ENCODE results near the gene CDK6.

The CDK6 gene

DNA sequence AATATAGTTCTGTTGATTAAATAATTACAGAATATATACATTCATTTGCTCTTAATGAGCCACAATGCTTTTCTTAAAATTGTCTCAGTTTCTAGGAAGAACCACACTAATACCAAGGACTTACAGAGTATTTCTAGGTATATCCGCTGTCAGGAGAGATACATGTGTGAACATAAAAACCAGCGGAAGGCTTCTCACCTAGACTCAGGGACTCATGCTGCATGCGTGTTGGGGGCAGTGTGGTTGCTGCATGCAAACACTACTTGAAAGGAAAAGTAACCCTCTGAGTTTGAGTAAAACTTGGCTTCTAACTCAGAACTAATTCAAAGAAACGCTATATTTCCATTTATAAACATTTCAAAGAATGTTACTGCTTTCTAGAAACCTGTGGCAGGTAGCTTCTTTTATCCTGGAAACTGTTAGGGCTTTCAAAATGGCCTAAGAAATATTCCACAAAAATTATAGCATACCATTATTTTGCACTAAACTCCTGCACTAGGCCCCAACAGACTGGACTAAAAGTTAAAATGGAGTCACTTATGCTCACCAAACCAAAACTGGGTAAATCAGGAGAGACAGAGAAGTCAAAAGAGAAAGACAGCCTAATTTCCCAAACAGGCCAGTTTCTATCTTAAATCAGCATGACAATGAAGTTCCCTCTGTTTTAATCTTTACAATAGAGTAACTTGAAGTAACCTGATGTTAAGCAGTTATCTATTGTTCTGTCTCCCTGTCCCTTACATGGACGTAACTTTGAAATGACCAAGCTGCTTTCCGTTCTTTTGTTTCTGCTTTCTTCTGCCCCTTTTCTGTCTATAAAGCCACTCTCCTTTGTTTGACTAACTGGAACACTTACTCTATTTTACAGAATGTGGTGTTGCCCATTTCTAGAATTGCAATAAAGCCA is 151.0 kb downstream of the CDK6 start:
- Histone ChIP-seq H3K4me1 (ENCODE audit: control insufficient read depth, insufficient read depth, low read length) (peaks cover 24% of the 10 kb centered on the region), H3K4me3 (ENCODE audit: low read length) (no peak overlapping the region), H3K27me3 (ENCODE audit: control insufficient read depth, insufficient read depth, low read length) (no peaks in the 10 kb centered on the region), H3K9me3 (ENCODE audit: control insufficient read depth, low read length) (no peaks in the 10 kb centered on the region), H3K9ac (ENCODE audit: low read length) (no peak overlapping the region), H3K36me3 (ENCODE audit: control insufficient read depth, insufficient read depth, low read length) (no peaks in the 10 kb centered on the region)

DNA sequence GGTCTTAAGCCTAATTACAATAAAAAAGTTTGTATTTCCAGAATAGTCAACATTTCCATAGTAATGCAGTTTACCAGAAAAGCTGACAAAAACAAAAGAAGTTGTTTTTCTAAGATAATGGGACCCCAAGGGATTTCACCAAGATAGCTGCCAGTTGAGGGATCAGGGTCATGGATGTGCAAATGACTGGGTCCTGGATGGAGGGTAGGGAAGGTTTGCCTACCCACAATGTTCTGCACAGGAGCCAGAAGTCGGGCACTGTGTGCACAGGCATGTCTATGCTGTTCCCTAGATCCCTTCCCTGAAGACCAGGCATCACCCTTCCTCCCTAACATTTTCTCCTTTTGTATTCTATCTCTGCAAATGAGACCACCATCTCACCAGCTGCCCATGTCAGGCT is 152.1 kb downstream of the CDK6 start:
- H3K36me3 ChIP-seq (ENCODE audit: control insufficient read depth, insufficient read depth, low read length): no peaks in the 10 kb centered on the region
- no peaks in the 10 kb centered on the region for H3K9me3 ChIP-seq (ENCODE audit: control insufficient read depth, low read length)
- H3K27me3 ChIP-seq (ENCODE audit: control insufficient read depth, insufficient read depth, low read length): no peaks in the 10 kb centered on the region
- no peak overlapping the region for H3K9ac ChIP-seq (ENCODE audit: low read length)
- H3K4me3 ChIP-seq (ENCODE audit: low read length): no peak overlapping the region
- H3K4me1 ChIP-seq (ENCODE audit: control insufficient read depth, insufficient read depth, low read length): peaks cover 24% of the 10 kb centered on the region

DNA sequence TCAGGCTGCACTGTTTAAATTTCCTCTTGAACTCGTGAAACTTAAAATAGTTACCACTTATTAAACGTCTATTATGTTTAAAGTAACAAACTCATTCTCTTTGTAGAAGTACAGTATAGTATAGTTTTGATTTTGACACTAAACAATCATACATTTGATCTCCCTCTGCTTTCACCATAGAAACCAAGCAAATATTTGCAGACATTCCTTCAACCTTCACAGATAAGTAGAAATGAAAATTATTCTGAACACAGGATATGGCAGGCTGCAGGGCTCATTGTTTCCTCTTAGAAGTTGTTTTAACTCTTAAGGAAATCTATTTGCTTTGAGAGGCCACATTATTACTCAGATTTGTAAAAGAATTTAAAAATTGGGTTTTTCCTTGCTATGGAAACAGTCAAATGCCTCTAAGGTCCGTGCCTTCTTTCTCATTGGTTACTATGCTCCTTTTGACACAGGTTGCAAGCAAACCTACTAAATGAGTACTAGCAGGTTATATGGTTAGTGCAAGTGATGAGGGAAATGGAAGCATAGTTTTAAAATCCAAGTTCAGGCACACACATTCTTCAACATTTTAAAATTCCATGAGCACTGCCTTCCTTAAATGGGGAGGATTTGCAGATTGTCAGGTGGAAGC is 153.4 kb downstream of the CDK6 start:
- Histone ChIP-seq H3K4me3 (ENCODE audit: low read length) (no peak overlapping the region), H3K27me3 (ENCODE audit: control insufficient read depth, insufficient read depth, low read length) (no peaks in the 10 kb centered on the region), H3K36me3 (ENCODE audit: control insufficient read depth, insufficient read depth, low read length) (no peaks in the 10 kb centered on the region), H3K4me1 (ENCODE audit: control insufficient read depth, insufficient read depth, low read length) (peaks cover 24% of the 10 kb centered on the region), H3K9ac (ENCODE audit: low read length) (no peak overlapping the region), H3K9me3 (ENCODE audit: control insufficient read depth, low read length) (no peaks in the 10 kb centered on the region)

DNA sequence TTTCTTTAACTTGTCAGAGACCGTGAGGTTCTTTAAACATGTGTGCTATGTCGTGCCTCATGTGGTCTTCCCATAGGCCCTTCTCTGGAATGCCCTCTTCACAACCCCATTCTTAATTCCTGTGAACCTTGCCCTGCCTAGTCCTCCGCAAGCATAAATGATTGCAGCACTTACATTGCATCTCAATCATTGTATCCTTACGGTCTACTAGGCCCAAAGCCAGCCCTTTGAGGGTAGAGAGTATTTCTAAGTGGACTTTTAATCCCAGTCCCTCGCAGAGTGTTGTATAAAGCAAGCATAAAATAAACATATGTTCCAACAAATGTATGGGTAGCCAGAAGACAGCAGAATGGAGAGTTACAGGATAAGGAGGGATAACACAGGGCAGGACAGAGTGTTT is 154.0 kb downstream of the CDK6 start:
- Histone ChIP-seq H3K9ac (ENCODE audit: low read length) (no peak overlapping the region), H3K36me3 (ENCODE audit: control insufficient read depth, insufficient read depth, low read length) (no peaks in the 10 kb centered on the region), H3K9me3 (ENCODE audit: control insufficient read depth, low read length) (no peaks in the 10 kb centered on the region), H3K27me3 (ENCODE audit: control insufficient read depth, insufficient read depth, low read length) (no peaks in the 10 kb centered on the region), H3K4me1 (ENCODE audit: control insufficient read depth, insufficient read depth, low read length) (peaks cover 24% of the 10 kb centered on the region), H3K4me3 (ENCODE audit: low read length) (no peak overlapping the region)

DNA sequence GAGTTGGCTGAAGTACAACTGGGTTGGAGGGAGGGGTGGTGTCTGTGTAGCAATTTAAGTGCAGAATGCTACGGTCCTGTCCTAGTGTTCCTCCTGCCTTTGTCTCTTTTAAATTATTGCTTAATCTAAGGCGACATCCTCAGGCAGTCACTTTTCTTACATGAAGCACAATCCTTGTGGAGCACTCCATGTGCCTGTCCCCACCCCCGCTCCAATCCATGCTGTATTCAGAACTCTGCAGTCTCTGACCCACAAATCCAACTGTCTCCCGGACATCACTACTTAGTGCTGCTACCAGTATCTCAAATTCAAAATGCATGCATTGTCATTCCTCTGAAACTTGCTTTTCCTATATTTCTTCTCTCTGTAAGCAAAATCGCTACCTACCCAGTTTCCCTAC is 154.7 kb downstream of the CDK6 start:
- H3K4me1 ChIP-seq (ENCODE audit: control insufficient read depth, insufficient read depth, low read length): peaks cover 24% of the 10 kb centered on the region
- H3K36me3 ChIP-seq (ENCODE audit: control insufficient read depth, insufficient read depth, low read length): no peaks in the 10 kb centered on the region
- no peaks in the 10 kb centered on the region for H3K27me3 ChIP-seq (ENCODE audit: control insufficient read depth, insufficient read depth, low read length)

DNA sequence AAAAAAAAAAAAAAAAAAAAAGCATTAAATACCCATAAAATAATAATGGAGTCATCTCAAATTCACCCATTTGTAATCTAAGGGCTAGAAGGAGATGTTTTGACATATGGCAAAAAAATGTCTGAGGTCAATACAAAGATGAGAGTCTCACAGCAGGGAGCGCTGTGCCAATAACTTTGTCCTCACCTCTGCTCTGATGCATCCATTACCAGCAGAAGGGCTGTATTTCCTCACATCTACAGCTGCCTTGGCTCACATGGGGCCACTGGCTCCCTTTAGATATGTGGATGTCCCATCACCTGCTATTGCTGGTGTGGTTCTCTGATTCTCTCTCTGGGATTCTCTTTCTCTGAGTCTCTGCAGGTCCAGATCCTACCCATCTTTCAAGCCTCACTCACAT is 155.9 kb downstream of the CDK6 start:
- no peak overlapping the region for H3K9ac ChIP-seq (ENCODE audit: low read length)
- H3K4me1 ChIP-seq (ENCODE audit: control insufficient read depth, insufficient read depth, low read length): peaks cover 24% of the 10 kb centered on the region
- H3K36me3 ChIP-seq (ENCODE audit: control insufficient read depth, insufficient read depth, low read length): no peaks in the 10 kb centered on the region
- no peaks in the 10 kb centered on the region for H3K27me3 ChIP-seq (ENCODE audit: control insufficient read depth, insufficient read depth, low read length)
- H3K4me3 ChIP-seq (ENCODE audit: low read length): no peak overlapping the region
- H3K9me3 ChIP-seq (ENCODE audit: control insufficient read depth, low read length): no peaks in the 10 kb centered on the region

More for the DNA sequence above, 154.7 kb downstream of the CDK6 start:
- no peak overlapping the region for H3K4me3 ChIP-seq (ENCODE audit: low read length)
- H3K9me3 ChIP-seq (ENCODE audit: control insufficient read depth, low read length): no peaks in the 10 kb centered on the region
- H3K9ac ChIP-seq (ENCODE audit: low read length): no peak overlapping the region

DNA sequence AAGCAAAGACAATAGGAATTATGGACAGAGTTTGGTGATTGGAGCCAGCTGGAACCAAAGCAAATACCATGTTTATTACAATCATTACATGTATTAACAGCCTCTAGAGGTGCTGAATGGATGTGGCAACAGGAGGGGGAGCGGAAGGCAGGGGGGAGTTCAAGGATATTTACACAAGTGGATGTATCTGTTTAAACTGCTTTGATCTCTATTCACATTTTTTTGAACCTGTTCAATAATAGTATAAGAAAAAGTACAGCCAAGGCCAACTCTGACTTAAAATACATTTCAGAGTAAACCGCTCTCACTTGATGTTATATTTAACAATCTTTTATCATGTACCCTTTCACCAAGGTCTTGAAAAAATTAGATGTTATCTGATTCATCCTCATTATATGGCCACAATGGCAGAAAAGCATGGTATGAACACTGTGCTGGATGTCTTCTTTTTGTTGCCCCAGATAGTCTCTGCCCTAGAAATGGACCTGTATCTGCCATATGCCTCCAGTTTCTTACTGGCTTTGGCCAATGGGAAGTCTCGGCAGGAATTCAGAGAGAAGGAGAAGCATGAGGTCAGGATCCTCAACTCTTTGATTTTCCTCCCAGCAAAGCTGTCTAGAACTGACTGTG is 158.0 kb downstream of the CDK6 start:
- Histone ChIP-seq H3K9ac (ENCODE audit: low read length) (no peak overlapping the region), H3K4me3 (ENCODE audit: low read length) (no peak overlapping the region), H3K27me3 (ENCODE audit: control insufficient read depth, insufficient read depth, low read length) (no peaks in the 10 kb centered on the region), H3K9me3 (ENCODE audit: control insufficient read depth, low read length) (no peaks in the 10 kb centered on the region), H3K36me3 (ENCODE audit: control insufficient read depth, insufficient read depth, low read length) (no peaks in the 10 kb centered on the region), H3K4me1 (ENCODE audit: control insufficient read depth, insufficient read depth, low read length) (peaks cover 18% of the 10 kb centered on the region)

DNA sequence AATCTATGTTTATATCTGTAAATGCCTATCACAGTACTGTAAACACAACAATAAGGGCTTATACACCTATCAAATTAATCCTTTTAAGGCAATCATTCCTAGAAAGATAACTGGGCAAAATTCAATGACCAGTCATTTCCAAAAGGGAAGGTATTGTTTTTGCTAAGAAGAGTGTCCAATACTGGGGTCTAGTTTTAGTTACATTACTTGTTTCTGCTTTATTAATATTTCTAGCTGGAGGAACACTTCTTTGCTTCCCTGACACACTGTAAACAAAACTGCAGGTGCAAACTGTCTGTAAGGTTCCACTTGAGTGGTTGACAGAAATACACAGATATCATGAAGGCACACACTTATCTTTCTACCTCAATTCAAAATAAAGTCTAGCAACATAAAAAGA is 162.0 kb downstream of the CDK6 start:
- no peaks in the 10 kb centered on the region for H3K9me3 ChIP-seq (ENCODE audit: control insufficient read depth, low read length)
- no peak overlapping the region for H3K4me3 ChIP-seq (ENCODE audit: low read length)
- H3K27me3 ChIP-seq (ENCODE audit: control insufficient read depth, insufficient read depth, low read length): no peaks in the 10 kb centered on the region
- no peaks in the 10 kb centered on the region for H3K36me3 ChIP-seq (ENCODE audit: control insufficient read depth, insufficient read depth, low read length)
- H3K4me1 ChIP-seq (ENCODE audit: control insufficient read depth, insufficient read depth, low read length): peaks cover 16% of the 10 kb centered on the region
- H3K9ac ChIP-seq (ENCODE audit: low read length): no peak overlapping the region

DNA sequence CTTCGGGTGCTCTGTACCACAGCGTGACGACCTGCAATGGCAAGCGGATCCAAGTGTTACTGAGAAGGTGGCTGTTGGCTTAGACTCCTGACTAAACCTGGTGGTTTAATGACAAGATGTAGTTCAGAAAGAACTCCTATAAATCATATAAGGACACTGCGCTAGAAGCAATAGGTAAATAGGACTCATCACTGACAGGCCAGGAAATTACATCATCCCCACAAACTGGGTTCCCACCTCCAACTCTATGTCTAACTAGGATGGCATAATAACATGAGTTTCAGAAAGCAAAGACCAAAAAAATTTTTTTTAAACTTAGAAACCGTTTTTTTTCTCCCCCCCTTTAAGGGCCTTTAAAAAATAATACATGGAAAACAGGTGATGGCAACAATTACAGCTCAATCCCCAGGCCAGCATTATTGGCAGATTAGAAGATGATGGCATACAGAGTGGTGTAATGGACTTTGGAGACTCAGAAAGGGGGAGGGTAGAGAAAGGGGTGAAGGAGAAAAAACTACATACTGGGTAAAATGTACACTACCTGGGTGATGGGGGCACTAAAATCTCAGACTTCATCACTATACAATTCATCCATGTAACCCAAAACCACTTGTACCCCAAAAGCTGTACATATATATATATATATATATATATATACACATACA is 164.7 kb downstream of the CDK6 start:
- peaks cover 16% of the 10 kb centered on the region for H3K4me1 ChIP-seq (ENCODE audit: control insufficient read depth, insufficient read depth, low read length)
- no peaks in the 10 kb centered on the region for H3K9me3 ChIP-seq (ENCODE audit: control insufficient read depth, low read length)
- no peaks in the 10 kb centered on the region for H3K27me3 ChIP-seq (ENCODE audit: control insufficient read depth, insufficient read depth, low read length)

DNA sequence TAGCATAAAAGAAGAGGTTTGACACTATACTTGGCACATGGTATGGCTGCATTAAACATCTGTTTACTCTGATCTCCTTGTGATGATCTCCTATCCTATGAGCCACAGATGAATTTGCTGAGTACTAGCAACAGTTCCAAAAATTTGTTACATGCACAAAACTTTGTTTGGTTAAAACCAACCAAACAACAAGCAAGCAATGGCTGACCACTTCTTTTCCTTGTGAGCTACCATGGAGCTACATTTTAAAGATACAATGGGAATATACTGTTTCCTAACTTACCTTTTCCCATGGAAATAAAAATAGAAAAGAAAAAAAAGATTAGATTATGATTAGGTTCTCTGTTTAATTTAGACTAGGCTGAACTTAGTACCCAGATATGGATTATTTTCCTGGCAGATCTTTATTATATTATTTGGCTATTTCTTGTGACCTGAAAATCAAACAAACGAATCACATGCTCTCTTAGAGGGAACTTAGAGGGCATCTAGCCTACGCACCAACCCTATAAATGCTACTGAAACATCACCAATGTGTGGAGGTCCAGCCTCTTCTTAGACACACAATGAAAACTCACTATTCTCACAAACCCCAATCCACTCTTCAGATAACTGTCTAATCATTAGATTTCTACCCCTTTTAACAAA is 166.0 kb downstream of the CDK6 start:
- no peaks in the 10 kb centered on the region for H3K27me3 ChIP-seq (ENCODE audit: control insufficient read depth, insufficient read depth, low read length)
- no peak overlapping the region for H3K9ac ChIP-seq (ENCODE audit: low read length)
- no peaks in the 10 kb centered on the region for H3K36me3 ChIP-seq (ENCODE audit: control insufficient read depth, insufficient read depth, low read length)
- no peak overlapping the region for H3K4me3 ChIP-seq (ENCODE audit: low read length)
- no peaks in the 10 kb centered on the region for H3K9me3 ChIP-seq (ENCODE audit: control insufficient read depth, low read length)
- peaks cover 16% of the 10 kb centered on the region for H3K4me1 ChIP-seq (ENCODE audit: control insufficient read depth, insufficient read depth, low read length)

More for the DNA sequence above, 164.7 kb downstream of the CDK6 start:
- no peak overlapping the region for H3K9ac ChIP-seq (ENCODE audit: low read length)
- H3K36me3 ChIP-seq (ENCODE audit: control insufficient read depth, insufficient read depth, low read length): no peaks in the 10 kb centered on the region
- no peak overlapping the region for H3K4me3 ChIP-seq (ENCODE audit: low read length)

DNA sequence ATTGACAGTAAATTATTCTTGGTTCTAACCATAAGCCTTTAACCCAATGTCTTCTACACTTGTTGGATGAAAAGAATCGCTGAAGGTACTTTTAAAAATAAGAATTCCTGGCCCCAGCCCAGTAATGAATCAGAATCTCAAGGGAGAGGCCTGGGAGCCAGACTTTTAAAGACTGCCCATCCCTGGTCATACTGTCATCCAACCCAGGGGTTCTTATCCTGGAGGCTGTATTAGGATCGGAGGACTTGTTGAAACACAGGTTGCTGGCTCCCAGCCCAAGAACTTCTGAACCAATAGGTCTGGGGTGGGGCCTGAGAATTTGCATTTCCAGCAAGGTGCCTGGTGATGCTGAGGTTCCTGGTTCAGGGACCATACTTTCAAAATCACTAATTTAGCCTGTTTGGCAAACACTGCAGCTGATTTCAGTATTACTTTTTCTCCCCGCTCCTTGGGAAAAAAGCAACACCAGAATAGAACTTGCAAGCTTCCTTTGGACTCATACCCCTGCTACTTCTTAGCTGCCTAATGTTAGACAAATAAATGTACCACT is 166.7 kb downstream of the CDK6 start:
- no peak overlapping the region for H3K9ac ChIP-seq (ENCODE audit: low read length)
- no peaks in the 10 kb centered on the region for H3K36me3 ChIP-seq (ENCODE audit: control insufficient read depth, insufficient read depth, low read length)
- no peaks in the 10 kb centered on the region for H3K9me3 ChIP-seq (ENCODE audit: control insufficient read depth, low read length)
- no peaks in the 10 kb centered on the region for H3K27me3 ChIP-seq (ENCODE audit: control insufficient read depth, insufficient read depth, low read length)
- H3K4me3 ChIP-seq (ENCODE audit: low read length): no peak overlapping the region
- H3K4me1 ChIP-seq (ENCODE audit: control insufficient read depth, insufficient read depth, low read length): peaks cover 16% of the 10 kb centered on the region
